ENCODE results near the gene RNF115. TPM values are rescaled to one million over a fixed set of nuclear protein-coding genes. Genes with fewer than 3 reads are reported as not detected.

Gene RNF115
- polyA plus RNA-seq, 1 of the 3 experiments (the other 2 are of a cell fraction) = 4.8 TPM

- TF ChIP-seq REST (IDR thresholded peaks at IDR 0.05; ENCODE audit: low read depth, low read length) (no peak), RXRA (IDR thresholded peaks at IDR 0.05; ENCODE audit: borderline replicate concordance, low read depth) (no peak), RCOR1 (IDR thresholded peaks at IDR 0.05; ENCODE audit: low read length) (no peak), PBX3 (IDR thresholded peaks at IDR 0.05) (no peak), ZBTB33 (IDR thresholded peaks at IDR 0.05; ENCODE audit: borderline replicate concordance, low read depth) (no peak), SMC3 (IDR thresholded peaks at IDR 0.05; ENCODE audit: low read depth, low read length) (no peak), NFIC (IDR thresholded peaks at IDR 0.05; ENCODE audit: borderline replicate concordance) (no peak), IRF3 (IDR thresholded peaks at IDR 0.05; ENCODE audit: low read depth, low read length) (no peak), CHD2 (IDR thresholded peaks at IDR 0.05; ENCODE audit: low read length, partially characterized antibody) (no peak)
Observed at GRCh38 chr1:145702052-145702451, 121.8 kb downstream of the RNF115 start (continued).

- ChIA-PET CTCF (interaction anchor here (1.1 kb wide), 1 partner anchor 20 kb away, joined by 3 read pairs; no protein-coding TSS in a partner anchor), POLR2A (no interaction called here)
- DNase-seq = no peak
- H3K36me3 ChIP-seq (replicated peaks in 1 of 2; ENCODE audit: control insufficient read depth in 1 of 2, insufficient read depth in 2 of 2, low read length in 1 of 2) = no peaks in the 10 kb centered on the region
- H3K27ac ChIP-seq (ENCODE audit: low read depth in 2 of 2, low read length in 1 of 2) = no peak overlapping the region
- no peaks in the 10 kb centered on the region for H3K9me3 ChIP-seq
- H3K79me2 ChIP-seq (ENCODE audit: insufficient read depth) = no peaks in the 10 kb centered on the region
- no peaks in the 10 kb centered on the region for H3K9me2 ChIP-seq
- H3K4me3 ChIP-seq (ENCODE audit: low read depth in 2 of 2, low read length in 1 of 2) = no peak overlapping the region
- no peaks in the 10 kb centered on the region for H4K20me1 ChIP-seq (ENCODE audit: insufficient read depth)
- no peaks in the 10 kb centered on the region for H3K27me3 ChIP-seq (ENCODE audit: insufficient read depth)
- no peaks in the 10 kb centered on the region for H3K4me1 ChIP-seq (ENCODE audit: control insufficient read depth in 1 of 2, insufficient read depth in 2 of 2, low read depth in 1 of 2, low read length in 1 of 2)
- H2AFZ ChIP-seq (ENCODE audit: low read depth) = no peak overlapping the region
- no peak overlapping the region for H3K9ac ChIP-seq
- WGBS (ENCODE audit: low lambda C conversion rate) = 85% methylated on average over 2 of the region's 2 CpGs
- no peak overlapping the region for H3K4me2 ChIP-seq
- H3F3A ChIP-seq (replicated peaks; ENCODE audit: insufficient read depth) = no peaks in the 10 kb centered on the region
- no peak for TF ChIP-seq NRF1 (IDR thresholded peaks at IDR 0.05; ENCODE audit: low read depth, low read length)
- no peak for TF ChIP-seq RXRA (IDR thresholded peaks at IDR 0.05; ENCODE audit: borderline replicate concordance, low read depth)
- no peak for TF ChIP-seq YY1 (IDR thresholded peaks at IDR 0.05; ENCODE audit: low read depth)
- TF ChIP-seq EP300 (IDR thresholded peaks at IDR 0.05; ENCODE audit: borderline replicate concordance in 1 of 2, low read depth in 1 of 2, low read length in 1 of 2) = no peak
- no peak for TF ChIP-seq MAX (IDR thresholded peaks at IDR 0.05; ENCODE audit: low read depth)
- TF ChIP-seq ELF1 (IDR thresholded peaks at IDR 0.05) = no peak
- TF ChIP-seq USF2 (IDR thresholded peaks at IDR 0.05; ENCODE audit: borderline replicate concordance, low read depth, low read length) = no peak
- no peak for TF ChIP-seq SIN3A (IDR thresholded peaks at IDR 0.05; ENCODE audit: borderline replicate concordance, low read depth, low read length)
- no peak for TF ChIP-seq MEF2A (IDR thresholded peaks at IDR 0.05; ENCODE audit: borderline replicate concordance, low read depth)
- TF ChIP-seq RAD21 (IDR thresholded peaks at IDR 0.05; ENCODE audit: low read length) = no peak
- TF ChIP-seq FOXM1 (IDR thresholded peaks at IDR 0.05; ENCODE audit: low read depth) = no peak
- no peak for TF ChIP-seq GABPA (IDR thresholded peaks at IDR 0.05; ENCODE audit: low read depth)
- no peak for TF ChIP-seq RCOR1 (IDR thresholded peaks at IDR 0.05; ENCODE audit: low read length)
- no peak for TF ChIP-seq PBX3 (IDR thresholded peaks at IDR 0.05)
- no peak for TF ChIP-seq CHD2 (IDR thresholded peaks at IDR 0.05; ENCODE audit: low read length, partially characterized antibody)
- no peak for TF ChIP-seq TEAD4 (IDR thresholded peaks at IDR 0.05; ENCODE audit: borderline replicate concordance, insufficient read depth)
Observed at GRCh38 chr1:145701306-145701862, 122.5 kb downstream of the RNF115 start.
